GM21723 (cell line): ENCODE measurements around the gene KRT16.
"Not testable (repeated sequence)": the region's sequence is repeated elsewhere in the genome, so short reads cannot be mapped to it uniquely, and the experiment has no call there.

ENCODE experiments used
- ATAC-seq: cut with Tn5 transposase; IDR thresholded peaks from one replicate; pipeline ENCODE4 v1.9.1; 2021; ENCODE audit warnings: mild to moderate bottlenecking, moderate library complexity; ENCODE audit not compliant: unreplicated experiment

KRT16 gene

GRCh38 chr17:41585301-41586056 lies 27.1 kb downstream of the KRT16 start:
- ATAC-seq: no peak

GRCh38 chr17:41584331-41584927 lies 28.1 kb downstream of the KRT16 start:
- ATAC-seq: not testable (repeated sequence)

GRCh38 chr17:41583137-41584127 lies 29.1 kb downstream of the KRT16 start:
- no peak for ATAC-seq

GRCh38 chr17:41582061-41582968 lies 30.3 kb downstream of the KRT16 start:
- not testable (repeated sequence) for ATAC-seq

- ATAC-seq: no peak
These were observed 31.1 kb downstream of the KRT16 start for GRCh38 chr17:41581366-41582060.

- no peak for ATAC-seq
These were observed 31.7 kb downstream of the KRT16 start for GRCh38 chr17:41580687-41581365.

GRCh38 chr17:41580244-41580575 lies 32.4 kb downstream of the KRT16 start:
- no peak for ATAC-seq

GRCh38 chr17:41579484-41580243 lies 32.9 kb downstream of the KRT16 start:
- ATAC-seq: no peak

GRCh38 chr17:41578971-41579370 lies 33.6 kb downstream of the KRT16 start:
- no peak for ATAC-seq

- ATAC-seq: no peak
These were observed 34.0 kb downstream of the KRT16 start for GRCh38 chr17:41578538-41578937.

GRCh38 chr17:41576740-41577139 lies 35.8 kb downstream of the KRT16 start:
- not testable (repeated sequence) for ATAC-seq

- ATAC-seq: no peak
These were observed 37.2 kb downstream of the KRT16 start for GRCh38 chr17:41575336-41575735.

GRCh38 chr17:41571561-41572434 lies 40.8 kb downstream of the KRT16 start, which contains the start of gene KRT9:
Gene KRT9, minus strand, starts transcription at chr17:41572059. Its CDS starts 67 bp downstream, at chr17:41571992.
- no peak for ATAC-seq

- no peak for ATAC-seq
These were observed 45.2 kb downstream of the KRT16 start for GRCh38 chr17:41567317-41567716.

GRCh38 chr17:41565338-41565737 lies 47.2 kb downstream of the KRT16 start:
- no peak for ATAC-seq

- no peak for ATAC-seq
These were observed 48.9 kb downstream of the KRT16 start for GRCh38 chr17:41563607-41564170.

- no peak for ATAC-seq
These were observed 51.0 kb downstream of the KRT16 start for GRCh38 chr17:41561554-41561953.
